ENCODE data around the gene AP2A1. TPM values are rescaled to one million over a fixed set of nuclear protein-coding genes. Genes with fewer than 3 reads are reported as not detected.

The AP2A1 gene
- total and polyA plus RNA-seq, 4 donors, result 20.1 to 123 (median 57.5) TPM

- H3K36me3 ChIP-seq (ENCODE audit: control insufficient read depth in 4 of 4, insufficient read depth in 3 of 4, low read depth in 1 of 4, low read length in 3 of 4), result peaks cover 11 to 46% (median 19%) of the 10 kb centered on the region in 4 donors
- H3K4me1 ChIP-seq (ENCODE audit: control insufficient read depth in 4 of 4, insufficient read depth in 4 of 4, low read length in 3 of 4), result peaks cover 0 to 2% (median 0%) of the 10 kb centered on the region in 4 donors
- DNase-seq (ENCODE audit: low spot score), result no peak
- no peak overlapping the region for H3K4me3 ChIP-seq (ENCODE audit: low read depth in 1 of 3, low read length in 3 of 3)
- H3K9ac ChIP-seq (ENCODE audit: low read depth in 1 of 2, low read length in 2 of 2), result no peak overlapping the region
- H3K27ac ChIP-seq (ENCODE audit: low read depth in 1 of 2, low read length in 2 of 2), result no peak overlapping the region
- H3K27me3 ChIP-seq (ENCODE audit: control insufficient read depth in 4 of 4, insufficient read depth in 4 of 4, low read length in 3 of 4), result no peaks in the 10 kb centered on the region
- 93% methylated on average over 9 of the region's 9 CpGs for WGBS
- H3K9me3 ChIP-seq (ENCODE audit: control insufficient read depth in 4 of 4, low read length in 3 of 4), result no peaks in the 10 kb centered on the region
- TF ChIP-seq REST (IDR thresholded peaks at IDR 0.05) (no peak), ZBTB33 (IDR thresholded peaks at IDR 0.05) (no peak), EGR1 (IDR thresholded peaks at IDR 0.05; ENCODE audit: low read depth in 2 of 2) (no peak), HNF4A (conservative IDR thresholded peaks at IDR 0.05) (no peak), YY1 (IDR thresholded peaks at IDR 0.05) (no peak), CTCF (IDR thresholded peaks at IDR 0.05; ENCODE audit: low read depth, low read length, missing input control) (no peak), SP1 (IDR thresholded peaks at IDR 0.05) (no peak)
These were observed 19.6 kb downstream of the AP2A1 start for GRCh38 chr19:49786376-49786820.

DNA sequence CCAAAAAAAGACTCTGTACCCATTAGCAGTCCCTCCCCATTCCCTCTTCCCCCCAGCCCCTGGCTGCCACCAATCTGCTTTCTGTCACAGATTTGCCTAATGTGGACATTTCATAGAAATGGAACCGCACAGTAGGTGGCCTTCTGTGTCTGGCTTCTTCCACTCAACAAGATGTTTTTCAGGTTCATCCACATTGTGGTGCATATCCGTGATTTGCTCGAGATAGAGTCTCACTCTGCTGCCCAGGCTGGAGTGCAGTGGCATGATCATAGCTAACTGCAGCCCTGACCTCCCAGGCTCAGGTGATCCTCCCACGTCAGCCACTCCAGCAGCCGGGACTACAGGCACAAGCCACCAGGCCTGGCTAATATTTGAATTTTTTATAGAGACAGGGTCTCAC is 20.9 kb downstream of the AP2A1 start:
- Histone ChIP-seq H3K4me1 (ENCODE audit: control insufficient read depth in 4 of 4, insufficient read depth in 4 of 4, low read length in 3 of 4) (no peaks in the 10 kb centered on the region), H3K9ac (ENCODE audit: low read depth in 1 of 2, low read length in 2 of 2) (no peak overlapping the region), H3K4me3 (ENCODE audit: low read depth in 1 of 3, low read length in 3 of 3) (no peak overlapping the region), H3K9me3 (ENCODE audit: control insufficient read depth in 4 of 4, low read length in 3 of 4) (no peaks in the 10 kb centered on the region), H3K27me3 (ENCODE audit: control insufficient read depth in 4 of 4, insufficient read depth in 4 of 4, low read length in 3 of 4) (no peaks in the 10 kb centered on the region), H3K27ac (ENCODE audit: low read depth in 1 of 2, low read length in 2 of 2) (no peak overlapping the region), H3K36me3 (ENCODE audit: control insufficient read depth in 4 of 4, insufficient read depth in 3 of 4, low read depth in 1 of 4, low read length in 3 of 4) (peaks cover 12 to 54% (median 20%) of the 10 kb centered on the region in 4 donors)
- 94% methylated on average over 5 of the region's 5 CpGs for WGBS
- TF ChIP-seq TAF1 (conservative IDR thresholded peaks at IDR 0.05), result no peak
- TF ChIP-seq, protein P1, sequence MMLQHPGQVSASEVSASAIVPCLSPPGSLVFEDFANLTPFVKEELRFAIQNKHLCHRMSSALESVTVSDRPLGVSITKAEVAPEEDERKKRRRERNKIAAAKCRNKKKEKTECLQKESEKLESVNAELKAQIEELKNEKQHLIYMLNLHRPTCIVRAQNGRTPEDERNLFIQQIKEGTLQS (IDR thresholded peaks at IDR 0.05), result no peak
- no peak for TF ChIP-seq FOXA1 (IDR thresholded peaks at IDR 0.05)
- no peak for TF ChIP-seq RXRA (IDR thresholded peaks at IDR 0.05)
- no peak for DNase-seq (ENCODE audit: low spot score)

Measured in liver (tissue), 9 donors.